Spleen (tissue), 11 donors: ENCODE results near the gene RBMS1. TPM values are rescaled to one million over a fixed set of nuclear protein-coding genes. Genes with fewer than 3 reads are reported as not detected.

Source experiments
- DNase-seq: peaks from one replicate; pipeline ENCODE4 v3.0.0-alpha.2; 2020
- H3K27ac ChIP-seq, 8 donors: fragments of 200-600 bp; sonication (generic) in 7 of 8; 1 replicate in 4 of 8; 2 replicates in 4 of 8; pipeline versions ENCODE4 v1.5.0 to v1.8.0; 2016 to 2021; ENCODE audit warnings: inconsistent platforms in 4 of 8, mild to moderate bottlenecking in 4 of 8, moderate library complexity in 1 of 8
- H3K27me3 ChIP-seq, 7 donors: fragments of 200-600 bp; sonication (generic) in 6 of 7; replicated peaks in 1 of 7; 1 replicate in 4 of 7; 2 replicates in 3 of 7; pipeline versions ENCODE4 v1.5.0 to v1.8.0; 2016 to 2021; ENCODE audit warnings: inconsistent platforms in 3 of 7, mild to moderate bottlenecking in 1 of 7
- H3K36me3 ChIP-seq, 6 donors: fragments of 200-600 bp; sonication (generic) in 5 of 6; 1 replicate in 4 of 6; 2 replicates in 2 of 6; pipeline versions ENCODE4 v1.5.0 to v1.8.0; 2016 to 2021; ENCODE audit warnings: inconsistent platforms in 2 of 6
- H3K4me1 ChIP-seq, 6 donors: fragments of 200-600 bp; sonication (generic) in 5 of 6; 1 replicate in 3 of 6; 2 replicates in 3 of 6; pipeline versions ENCODE4 v1.5.0 to v1.8.0; 2016 to 2021; ENCODE audit warnings: inconsistent platforms in 3 of 6
- H3K4me3 ChIP-seq, 8 donors: fragments of 200-600 bp; sonication (generic) in 7 of 8; 1 replicate in 4 of 8; 2 replicates in 4 of 8; pipeline versions ENCODE4 v1.5.0 to v1.8.0; 2016 to 2021; ENCODE audit warnings: inconsistent platforms in 4 of 8, mild to moderate bottlenecking in 4 of 8, moderate library complexity in 2 of 8
- H3K9me3 ChIP-seq, 8 donors: fragments of 200-600 bp; sonication (generic) in 7 of 8; 1 replicate in 4 of 8; 2 replicates in 4 of 8; pipeline versions ENCODE4 v1.5.0 to v1.8.0; 2016 to 2021; ENCODE audit warnings: inconsistent platforms in 4 of 8
- POLR2A ChIP-seq, 3 donors: fragments of 450-650 bp; IDR thresholded peaks; one replicate each; pipeline ENCODE4 v1.5.1; 2017; ENCODE audit warnings: antibody characterized with exemption in 3 of 3, mild to moderate bottlenecking in 1 of 3
- POLR2AphosphoS5 ChIP-seq, 3 donors: sonication (generic); formaldehyde crosslinking; IDR thresholded peaks; one replicate each; pipeline ENCODE4 v1.5.1; 2017; ENCODE audit warnings: antibody characterized with exemption in 3 of 3
- WGBS, 5 donors: extraction: QIAGEN DNeasy Blood & Tissue Kit in 3 of 5; methylation state at CpG; one replicate each; pipeline versions ENCODE4 v1.1.5 to v1.1.7; 2013 to 2018; 5-methylcytosine and 5-hydroxymethylcytosine counted together
- intact Hi-C: fragments of 100-400 bp; cut with DNase I; formaldehyde crosslinking; loops from one replicate; pipeline ENCODE4 v1.15.0; 2023; ENCODE audit warnings: low total_unique reads
- polyA plus RNA-seq, 3 donors: library from polyadenylated mRNA; stranded (reverse); fragments of 200-250 nt; gene quantifications; one replicate each; pipeline ENCODE4 v1.2.1, GENCODE V29; 2013
- total RNA-seq, 7 donors: library from RNA; depleted of rRNA in 3 of 7; stranded (reverse); fragments of >200 nt in 3 of 7; fragmentation: NEBNext Ultra II Directional in 4 of 7; extraction: Animal tissue kit (Norgen Biotek cat#: 25700) in 4 of 7; gene quantifications; one replicate each; pipeline versions ENCODE4 v1.1.0 to v1.2.1, GENCODE V29; 2016 to 2021
- TF ChIP-seq, protein P1 (sequence below), 11 experiments: fragments of 200-600 bp in 7 of 11; fragments of 450-650 bp in 4 of 11; sonication (generic) in 4 of 11; IDR thresholded peaks in 8 of 11; conservative IDR thresholded peaks in 3 of 11; 1 replicate in 7 of 11; 2 replicates in 4 of 11; pipeline versions ENCODE4 v1.4.0 to v1.8.0; 2016 to 2021; ENCODE audit warnings: antibody characterized with exemption in 11 of 11, inconsistent platforms in 4 of 11, mild to moderate bottlenecking in 1 of 11
- donor health status: healthy with polysubstance abuse.
- donor health status: DM: no; HTN: no; CAD: no; lungs with moderate emphysema.
- donor health status: DM: no; HTN: no; CAD: no.
- donor health status: Bipolar disorder and iron deficiency.
- donor health status: healthy.
- donor health status: DM: no; HTN: no; CAD: no.
- donor health status: DM: yes; HTN: yes; CAD: no.

RBMS1 gene
- total and polyA plus RNA-seq, 10 donors: 18.8 to 151 (median 118) TPM

DNA sequence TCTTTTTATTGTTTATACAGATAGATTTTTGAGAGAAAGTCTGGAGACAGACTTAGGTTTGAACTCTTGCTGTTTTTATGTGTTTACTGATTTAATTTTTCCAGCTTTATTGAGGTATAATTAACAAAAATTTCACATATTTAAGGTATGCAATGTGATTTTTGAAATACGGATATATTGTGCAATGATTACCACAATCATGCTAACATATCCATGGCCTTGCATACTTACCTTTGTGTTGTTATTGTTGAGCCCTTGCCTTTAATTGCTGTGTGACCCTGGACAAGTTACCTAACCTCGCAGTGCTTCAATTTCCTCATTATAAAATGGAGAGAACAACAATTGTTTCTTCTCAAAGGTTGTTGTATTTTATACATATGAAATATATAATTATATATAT is 13.9 kb upstream of the RBMS1 start:
- intact Hi-C loops: no loop called here
- 40 to 75% (median 62%) methylated on average over 2 of the region's 2 CpGs for WGBS, 5 donors
- Histone ChIP-seq H3K27me3 (no peaks in the 10 kb centered on the region), H3K36me3 (no peaks in the 10 kb centered on the region), H3K9me3 (no peaks in the 10 kb centered on the region), H3K4me3 (no peak overlapping the region), H3K27ac (no peak overlapping the region), H3K4me1 (peaks cover 0 to 30% (median 11%) of the 10 kb centered on the region in 6 donors)
- TF ChIP-seq POLR2AphosphoS5 (IDR thresholded peaks at IDR 0.05) (no peak), POLR2A (IDR thresholded peaks at IDR 0.05) (no peak)
- TF ChIP-seq, protein P1, sequence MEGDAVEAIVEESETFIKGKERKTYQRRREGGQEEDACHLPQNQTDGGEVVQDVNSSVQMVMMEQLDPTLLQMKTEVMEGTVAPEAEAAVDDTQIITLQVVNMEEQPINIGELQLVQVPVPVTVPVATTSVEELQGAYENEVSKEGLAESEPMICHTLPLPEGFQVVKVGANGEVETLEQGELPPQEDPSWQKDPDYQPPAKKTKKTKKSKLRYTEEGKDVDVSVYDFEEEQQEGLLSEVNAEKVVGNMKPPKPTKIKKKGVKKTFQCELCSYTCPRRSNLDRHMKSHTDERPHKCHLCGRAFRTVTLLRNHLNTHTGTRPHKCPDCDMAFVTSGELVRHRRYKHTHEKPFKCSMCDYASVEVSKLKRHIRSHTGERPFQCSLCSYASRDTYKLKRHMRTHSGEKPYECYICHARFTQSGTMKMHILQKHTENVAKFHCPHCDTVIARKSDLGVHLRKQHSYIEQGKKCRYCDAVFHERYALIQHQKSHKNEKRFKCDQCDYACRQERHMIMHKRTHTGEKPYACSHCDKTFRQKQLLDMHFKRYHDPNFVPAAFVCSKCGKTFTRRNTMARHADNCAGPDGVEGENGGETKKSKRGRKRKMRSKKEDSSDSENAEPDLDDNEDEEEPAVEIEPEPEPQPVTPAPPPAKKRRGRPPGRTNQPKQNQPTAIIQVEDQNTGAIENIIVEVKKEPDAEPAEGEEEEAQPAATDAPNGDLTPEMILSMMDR (IDR thresholded peaks at IDR 0.05 in 8 of 11, conservative IDR thresholded peaks at IDR 0.05 in 3 of 11): no peak
- no peak for DNase-seq

GRCh38 chr2:160507046-160507407 is 13.4 kb upstream of the RBMS1 start:
- Histone ChIP-seq H3K9me3 (no peaks in the 10 kb centered on the region), H3K4me3 (no peak overlapping the region), H3K4me1 (peaks cover 0 to 30% (median 11%) of the 10 kb centered on the region in 6 donors), H3K36me3 (no peaks in the 10 kb centered on the region), H3K27me3 (no peaks in the 10 kb centered on the region), H3K27ac (no peak overlapping the region)
- WGBS, 5 donors: 42 to 53% (median 45%) methylated on average over 3 of the region's 3 CpGs
- intact Hi-C loops: no loop called here
- no peak for DNase-seq
- TF ChIP-seq POLR2A (IDR thresholded peaks at IDR 0.05): no peak
- TF ChIP-seq, protein P1 (IDR thresholded peaks at IDR 0.05 in 8 of 11, conservative IDR thresholded peaks at IDR 0.05 in 3 of 11): no peak
- TF ChIP-seq POLR2AphosphoS5 (IDR thresholded peaks at IDR 0.05): no peak

- 83 to 95% (median 93%) methylated on average over 9 of the region's 9 CpGs for WGBS, 5 donors
Measured at GRCh38 chr2:160506371-160507045, 12.9 kb upstream of the RBMS1 start.

GRCh38 chr2:160505256-160505655 is 11.6 kb upstream of the RBMS1 start:
- no peak for DNase-seq
- Histone ChIP-seq H3K4me1 (peaks cover 0 to 30% (median 10%) of the 10 kb centered on the region in 6 donors), H3K4me3 (no peak overlapping the region), H3K27me3 (no peaks in the 10 kb centered on the region), H3K9me3 (no peaks in the 10 kb centered on the region), H3K36me3 (no peaks in the 10 kb centered on the region), H3K27ac (no peak overlapping the region)
- WGBS, 5 donors: 51 to 70% (median 59%) methylated on average over 5 of the region's 5 CpGs
- intact Hi-C loops: no loop called here
- TF ChIP-seq POLR2AphosphoS5 (IDR thresholded peaks at IDR 0.05) (no peak), POLR2A (IDR thresholded peaks at IDR 0.05) (no peak)
- TF ChIP-seq, protein P1 (IDR thresholded peaks at IDR 0.05 in 8 of 11, conservative IDR thresholded peaks at IDR 0.05 in 3 of 11): no peak

More at GRCh38 chr2:160506371-160507045, 12.9 kb upstream of the RBMS1 start:
- H3K27me3 ChIP-seq: no peaks in the 10 kb centered on the region
- no peaks in the 10 kb centered on the region for H3K36me3 ChIP-seq
- H3K9me3 ChIP-seq: no peaks in the 10 kb centered on the region
- no peak overlapping the region for H3K27ac ChIP-seq
- H3K4me1 ChIP-seq: peaks cover 0 to 30% (median 11%) of the 10 kb centered on the region in 6 donors
- intact Hi-C loops: no loop called here
- no peak for DNase-seq
- TF ChIP-seq POLR2AphosphoS5 (IDR thresholded peaks at IDR 0.05) (no peak), POLR2A (IDR thresholded peaks at IDR 0.05) (no peak)
- TF ChIP-seq, protein P1 (IDR thresholded peaks at IDR 0.05 in 8 of 11, conservative IDR thresholded peaks at IDR 0.05 in 3 of 11): no peak
- no peak overlapping the region for H3K4me3 ChIP-seq
